Measurements from ENCODE around the gene TBCK.
"Not testable (repeated sequence)": the region's sequence is repeated elsewhere in the genome, so short reads cannot be mapped to it uniquely, and the experiment has no call there.

TBCK gene

DNA sequence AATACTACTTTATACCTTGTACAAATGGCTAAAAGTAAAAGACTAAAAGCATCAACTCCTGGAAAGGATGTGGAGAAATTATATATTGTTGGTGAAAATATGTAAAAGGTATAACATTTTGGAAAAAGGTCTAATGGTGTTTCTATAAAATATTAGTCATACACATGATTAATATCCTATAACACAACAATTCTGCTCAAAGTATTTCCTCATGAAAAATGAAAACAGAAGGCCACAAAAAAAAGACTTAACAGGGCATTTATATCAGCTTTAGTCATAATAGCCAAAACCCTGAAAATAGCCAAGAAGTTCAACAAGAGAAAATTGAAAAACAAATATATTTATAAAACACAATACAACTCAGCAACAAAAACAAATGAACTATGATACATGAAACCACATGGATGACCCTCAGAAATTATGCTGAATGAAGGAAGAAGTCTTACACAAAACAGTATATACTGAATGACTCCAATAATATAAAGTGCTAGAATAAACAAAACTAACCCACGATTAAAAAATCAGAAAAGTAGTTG, 38.8 kb downstream of the TBCK start:
- DNase-seq = no peak

- no peak for DNase-seq
Measured at GRCh38 chr4:106273831-106274230, 42.2 kb downstream of the TBCK start.

GRCh38 chr4:106270736-106271135, 45.3 kb downstream of the TBCK start:
- no peak for DNase-seq

DNA sequence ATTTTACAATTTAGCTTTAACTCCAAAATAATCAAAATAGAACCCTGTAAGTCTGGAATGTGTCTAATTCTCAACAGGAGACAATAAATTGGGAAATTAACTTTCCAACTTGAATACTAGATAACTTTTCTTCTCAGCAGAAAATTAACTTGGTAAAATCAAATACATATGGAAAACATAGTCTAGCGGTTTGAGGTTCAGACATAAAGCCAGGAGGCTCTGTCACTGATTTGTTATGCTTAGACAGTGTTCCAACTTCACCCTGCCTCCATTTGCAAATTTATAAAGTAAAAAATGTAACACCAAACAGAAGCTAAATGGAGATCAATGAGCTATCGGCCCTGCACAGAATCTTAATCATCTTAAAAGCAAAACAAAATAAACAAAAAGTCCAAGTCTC, 46.3 kb downstream of the TBCK start:
- DNase-seq = no peak

- DNase-seq = no peak
Measured at GRCh38 chr4:106268786-106269185, 47.2 kb downstream of the TBCK start.

DNA sequence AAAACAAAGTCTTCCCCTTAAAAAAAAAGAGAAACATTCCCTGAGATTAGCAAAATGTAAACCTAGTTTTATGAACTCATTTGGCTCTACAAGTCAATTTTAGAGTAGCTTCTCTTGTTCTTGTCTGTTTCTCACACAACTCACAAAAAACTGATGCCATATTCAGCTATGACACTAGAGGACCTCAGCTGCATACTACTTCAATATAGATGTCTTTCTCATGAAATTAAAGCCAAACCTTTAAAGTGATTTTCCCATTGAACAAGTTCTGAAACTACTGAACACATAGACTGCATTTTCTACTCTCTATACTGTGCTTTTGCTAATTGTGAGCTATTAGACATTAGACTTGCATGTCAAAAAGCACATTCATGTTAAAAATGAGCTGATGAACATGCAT, 49.8 kb downstream of the TBCK start:
- DNase-seq = no peak

DNA sequence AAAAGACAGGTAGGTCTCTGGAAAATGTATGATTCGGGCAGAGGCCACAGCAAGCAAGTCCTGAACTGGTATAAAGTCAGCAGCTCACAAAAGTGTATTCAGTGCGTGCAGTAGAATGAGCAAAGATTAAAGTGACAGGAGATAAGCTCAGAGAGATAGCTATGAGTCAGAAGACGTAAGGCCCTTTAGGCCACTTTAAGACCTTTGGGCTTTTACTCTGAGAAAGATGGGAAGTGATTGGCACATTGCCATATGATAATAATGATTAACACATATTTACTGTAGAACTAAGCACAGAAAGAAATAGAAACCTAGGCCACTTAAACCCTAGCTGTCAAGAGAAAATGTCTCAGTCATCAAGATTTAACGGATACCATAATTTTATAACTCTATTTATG, 51.7 kb downstream of the TBCK start:
- DNase-seq = no peak

- no peak for DNase-seq
Measured at GRCh38 chr4:106263594-106264330, 52.2 kb downstream of the TBCK start.

DNA sequence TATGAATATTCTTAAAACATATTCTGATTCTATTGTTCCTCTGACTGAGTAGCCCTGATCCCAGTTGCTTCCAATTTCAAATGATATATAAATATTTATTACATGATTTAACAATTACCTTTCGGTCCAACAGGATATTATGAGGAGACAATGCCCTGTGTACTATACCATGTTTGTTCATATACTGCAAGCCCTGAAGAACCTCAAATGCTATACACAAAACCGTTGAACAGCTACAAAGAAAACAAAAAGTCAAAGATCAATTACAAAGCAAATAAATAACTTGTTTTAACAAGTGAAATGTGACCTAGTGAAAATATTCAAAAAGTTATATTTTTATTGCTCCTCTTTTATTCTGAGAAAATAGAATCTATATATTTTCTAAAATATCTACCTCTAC, 54.0 kb downstream of the TBCK start:
- DNase-seq = no peak

DNA sequence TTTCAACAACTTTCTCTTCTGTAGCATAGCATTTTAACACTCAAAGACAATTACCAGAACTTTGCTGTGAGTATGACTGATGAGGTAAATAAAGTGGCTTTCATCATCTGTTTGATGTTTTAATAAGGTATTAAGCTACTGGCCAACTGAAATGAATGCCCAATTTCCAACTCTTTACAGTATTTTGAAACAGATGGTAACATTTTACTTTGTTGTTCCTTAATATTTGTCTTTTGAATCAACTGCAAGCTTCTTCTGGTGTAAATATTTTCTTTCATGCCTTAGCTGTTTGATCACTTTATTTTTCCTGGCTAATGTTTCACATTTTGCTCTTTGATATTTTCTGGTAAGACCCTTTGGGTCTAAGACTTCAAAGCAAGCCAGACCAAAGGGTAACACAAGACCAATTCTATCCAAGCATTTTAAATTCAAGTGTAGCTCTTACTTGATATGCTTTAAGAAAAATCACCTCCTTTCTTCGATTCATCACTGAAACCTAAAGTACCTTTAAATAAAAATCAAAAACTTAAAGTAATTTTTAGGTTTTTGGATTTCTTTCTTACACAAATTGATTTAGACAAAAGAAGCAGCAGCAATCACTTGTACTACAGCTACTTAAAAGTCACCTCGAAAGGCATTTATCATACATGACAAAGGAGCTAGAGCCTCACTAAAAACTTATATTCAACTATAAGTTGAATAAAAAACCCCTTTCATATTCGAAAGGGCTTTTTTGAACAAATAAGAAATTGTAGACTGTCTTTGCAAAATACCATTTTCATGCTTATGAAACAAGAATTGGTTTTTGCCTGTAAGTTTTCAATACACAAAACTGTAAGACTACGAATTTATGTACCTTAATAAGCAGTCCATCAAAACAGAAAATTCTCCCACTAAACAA, 57.6 kb downstream of the TBCK start:
- no peak for DNase-seq

- DNase-seq = no peak
Measured at GRCh38 chr4:106256190-106256589, 59.8 kb downstream of the TBCK start.

GRCh38 chr4:106255195-106255594, 60.8 kb downstream of the TBCK start:
- DNase-seq = no peak

DNA sequence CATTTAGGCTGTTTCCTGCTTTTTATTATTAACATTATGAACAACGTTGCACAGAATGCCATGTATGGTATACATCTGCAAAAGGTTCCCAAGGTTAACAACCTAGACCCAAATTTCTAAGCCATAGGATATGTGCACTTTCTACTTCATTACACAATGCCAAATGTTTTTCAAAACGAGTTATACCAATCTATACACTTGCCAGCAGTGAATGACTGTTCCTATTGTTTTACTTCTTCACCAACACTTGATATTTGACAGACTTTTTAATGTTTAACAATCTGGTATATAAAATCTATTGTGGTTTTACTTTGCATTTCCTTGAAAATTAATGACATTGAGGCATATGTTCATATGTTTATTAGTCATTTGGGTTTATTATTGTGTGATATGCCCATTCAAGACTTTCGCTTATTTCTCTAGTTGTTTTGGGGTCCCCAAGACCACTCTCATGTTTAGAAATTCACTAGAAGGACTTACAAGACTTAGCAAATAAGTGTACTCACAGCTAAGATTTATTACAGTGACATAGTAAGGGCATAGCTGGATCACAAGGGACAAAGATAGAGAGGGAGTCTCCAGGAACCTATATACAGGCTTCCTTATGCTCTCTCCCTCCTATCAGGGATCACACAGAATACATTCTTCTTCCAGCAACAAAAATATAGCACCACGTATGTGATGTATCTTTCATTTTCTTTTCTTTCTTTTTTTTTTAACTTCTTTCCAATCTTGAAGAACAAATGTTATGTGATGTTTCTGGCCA, 62.5 kb downstream of the TBCK start:
- DNase-seq = no peak

- DNase-seq = no peak
Measured at GRCh38 chr4:106247600-106247999, 68.4 kb downstream of the TBCK start.

DNA sequence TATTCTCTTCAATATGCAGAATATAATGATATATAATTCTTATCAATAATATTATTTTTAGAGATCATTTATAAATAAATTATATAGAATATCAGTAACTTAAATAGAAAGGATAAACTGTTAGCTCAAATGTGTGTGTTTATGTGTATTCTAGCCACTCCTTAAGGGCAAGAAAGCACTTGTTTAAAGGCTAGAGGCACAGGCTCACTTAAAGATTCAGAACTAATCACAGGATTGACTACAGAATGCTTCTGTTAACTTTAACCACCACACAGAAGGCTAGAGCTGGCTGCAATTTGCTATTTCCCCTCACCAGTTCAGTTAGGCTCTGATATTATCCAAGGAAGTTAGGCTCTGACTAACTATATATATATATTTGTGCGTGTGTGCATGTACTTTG, 69.6 kb downstream of the TBCK start:
- no peak for DNase-seq

DNA sequence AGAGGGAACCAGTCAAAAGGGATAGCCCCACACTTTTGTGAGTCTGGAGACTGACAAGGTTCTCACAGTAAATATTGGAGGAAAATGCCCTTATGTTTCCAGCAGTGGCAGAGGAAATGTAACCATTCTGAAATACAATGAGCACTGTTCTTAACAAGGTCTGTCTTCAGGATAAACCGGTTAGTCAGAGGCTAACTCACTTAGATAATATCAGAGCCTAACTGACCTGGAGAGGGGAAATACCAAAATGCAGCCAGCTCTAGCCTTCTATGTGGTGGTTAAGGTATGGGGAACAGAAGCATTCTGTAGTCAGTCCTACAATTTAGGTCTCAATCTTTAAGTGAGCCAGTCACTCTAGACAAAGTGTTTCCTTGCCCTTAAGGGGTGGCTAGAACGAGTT, 70.8 kb downstream of the TBCK start:
- no peak for DNase-seq

- no peak for DNase-seq
Measured at GRCh38 chr4:106240699-106241098, 75.3 kb downstream of the TBCK start.

GRCh38 chr4:106238820-106239420, 77.1 kb downstream of the TBCK start:
- no peak for DNase-seq

GRCh38 chr4:106231931-106232330, 84.1 kb downstream of the TBCK start:
- no peak for DNase-seq

GRCh38 chr4:106222548-106222947, 93.5 kb downstream of the TBCK start:
- no peak for DNase-seq

GRCh38 chr4:106213291-106213690, 102.7 kb downstream of the TBCK start:
- DNase-seq = not testable (repeated sequence)

DNA sequence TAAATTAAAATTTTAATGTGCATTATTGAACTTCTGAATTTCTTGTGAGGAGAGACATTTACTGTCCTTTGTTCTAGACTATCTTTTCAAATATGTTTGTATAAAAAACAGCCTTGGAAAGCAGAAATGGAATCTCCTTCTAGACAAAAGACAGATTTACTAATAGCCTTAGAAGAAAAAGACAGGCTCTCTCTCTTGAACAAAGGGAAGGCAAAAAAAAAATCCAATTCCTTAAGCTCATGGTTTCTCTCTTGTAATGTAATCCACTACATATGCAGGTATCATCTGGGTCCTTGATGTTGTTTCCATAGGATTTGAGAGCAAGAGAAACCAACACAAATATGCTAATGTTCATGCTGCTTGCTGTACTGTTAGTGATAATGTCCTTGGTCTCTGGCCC, 106.0 kb downstream of the TBCK start:
- no peak for DNase-seq

Measured in stimulated activated CD8-positive, alpha-beta memory T cell treated with anti-CD3 and anti-CD28 coated beads, Interleukin-4, amount 100 ng/mL, for 48 hours (primary cell).